ENCODE data around the gene FBXO41.

Gene FBXO41

DNA sequence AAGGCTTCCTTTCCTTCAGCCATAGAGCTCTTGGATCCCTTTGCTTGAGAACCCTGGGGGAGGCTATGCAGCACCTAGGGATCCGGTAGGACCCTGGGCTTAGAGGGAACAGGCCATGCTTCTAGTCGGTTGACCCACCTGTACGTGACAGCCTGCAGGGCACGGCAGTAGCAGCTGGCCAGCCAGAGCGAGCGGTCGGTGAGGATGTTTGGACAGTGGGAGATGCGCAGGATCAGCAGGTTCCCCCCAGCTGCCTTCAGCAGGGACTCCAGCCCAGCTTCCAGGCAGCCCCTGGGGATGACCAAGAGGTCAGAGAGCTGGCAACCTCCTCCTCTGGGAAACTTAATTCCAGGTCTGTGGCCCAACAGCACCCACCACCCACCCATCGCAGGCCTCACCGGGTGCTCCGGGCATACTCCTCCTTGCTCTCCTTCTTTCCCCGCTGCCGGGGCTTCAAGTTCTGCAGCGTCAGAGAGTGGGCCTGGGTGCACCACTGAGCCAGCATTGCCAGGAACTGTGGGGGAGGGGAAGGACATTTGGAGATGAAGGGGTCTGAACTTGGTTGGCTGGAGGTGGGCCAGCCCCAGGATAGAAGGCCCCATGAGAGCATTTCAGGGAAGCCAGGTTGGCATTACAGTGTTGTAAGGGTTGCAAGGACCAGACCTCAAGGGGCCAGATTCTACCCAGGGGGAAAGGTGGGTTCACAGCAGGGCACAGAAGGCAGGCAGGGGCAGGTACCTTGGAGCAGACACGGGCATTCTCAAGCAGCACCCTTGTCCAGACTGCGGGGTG, 20.5 kb downstream of the FBXO41 start:
- no peak for TF ChIP-seq CTCF (IDR thresholded peaks at IDR 0.05)

- no peak for TF ChIP-seq CTCF (IDR thresholded peaks at IDR 0.05)
Measured at GRCh38 chr2:73262108-73262651, 22.1 kb downstream of the FBXO41 start.

DNA sequence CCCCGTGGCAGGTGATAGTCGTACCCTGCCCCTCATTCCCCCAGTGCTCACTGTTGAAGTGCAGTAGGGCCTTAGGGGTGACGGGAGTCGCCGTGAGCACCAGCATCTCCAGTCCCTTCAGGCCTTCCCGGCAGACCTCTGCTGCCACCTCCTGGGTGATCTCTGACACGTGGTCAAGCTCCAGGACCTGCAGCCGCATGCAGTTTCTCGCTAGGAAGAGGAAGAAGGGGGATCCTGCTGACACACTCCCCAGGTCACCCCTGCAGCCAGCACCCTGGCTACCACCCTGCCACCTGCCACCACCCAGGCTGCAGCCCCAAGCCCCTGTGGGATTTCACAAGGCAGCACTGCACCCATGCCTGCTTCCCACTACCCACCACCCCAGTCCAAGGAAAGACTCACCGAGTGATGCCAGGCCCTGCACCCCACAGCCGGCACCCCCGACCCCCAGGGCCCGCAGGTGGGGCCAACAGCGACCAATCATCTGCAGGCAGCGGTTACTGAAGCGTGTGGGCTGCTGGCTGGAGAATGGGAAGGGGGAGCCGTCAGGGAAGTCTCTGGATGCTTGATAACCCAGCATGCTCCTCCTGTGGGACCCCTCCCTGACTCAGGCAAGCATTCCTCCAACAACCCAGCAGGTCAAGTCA, 23.8 kb downstream of the FBXO41 start:
- TF ChIP-seq CTCF (IDR thresholded peaks at IDR 0.05): no peak

GRCh38 chr2:73259704-73260337, 24.5 kb downstream of the FBXO41 start:
- no peak for TF ChIP-seq CTCF (IDR thresholded peaks at IDR 0.05)

DNA sequence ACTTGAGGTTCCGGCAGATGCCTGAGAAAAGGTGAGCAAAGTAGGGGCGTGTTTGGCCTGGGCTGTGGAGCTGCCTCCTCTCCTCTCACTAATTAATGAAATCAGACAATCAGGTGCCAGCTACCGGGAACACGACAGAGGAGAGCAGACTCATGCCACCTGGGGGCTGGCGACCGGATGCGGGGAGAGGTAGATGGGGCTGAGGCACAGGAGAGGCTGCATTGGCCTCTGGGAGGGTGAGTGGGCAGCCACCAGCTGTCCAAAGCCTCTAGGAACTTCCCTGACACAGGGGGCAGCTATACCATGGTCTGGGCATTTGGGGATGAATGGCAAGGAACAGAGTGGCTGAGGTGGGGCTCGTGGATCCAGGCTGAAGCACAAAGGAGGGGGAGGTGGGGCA, 25.0 kb downstream of the FBXO41 start:
- TF ChIP-seq CTCF (IDR thresholded peaks at IDR 0.05): no peak

DNA sequence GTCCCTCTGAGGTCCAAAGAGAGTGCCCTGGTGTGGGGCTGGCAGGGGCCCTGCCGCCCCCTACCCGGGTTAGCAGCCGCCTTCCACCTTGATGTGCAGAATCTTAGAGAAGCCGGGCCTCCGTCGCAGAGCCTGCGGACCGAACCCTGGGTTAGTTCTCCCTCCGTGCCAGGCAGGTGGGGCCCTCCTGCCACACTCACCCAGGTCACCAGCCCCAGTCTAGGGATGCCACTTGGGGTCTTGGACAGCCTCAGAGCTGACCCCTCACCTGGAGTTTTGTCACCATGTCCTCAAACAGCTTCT, 25.4 kb downstream of the FBXO41 start:
- no peak for TF ChIP-seq CTCF (IDR thresholded peaks at IDR 0.05)

- TF ChIP-seq CTCF (IDR thresholded peaks at IDR 0.05): no peak
Measured at GRCh38 chr2:73258186-73258912, 25.9 kb downstream of the FBXO41 start.

Measured in LNCAP (cell line).